Naive thymus-derived CD8-positive, alpha-beta T cell (primary cell): ENCODE results near the gene MIB2. TPM values are rescaled to one million over a fixed set of nuclear protein-coding genes. Genes with fewer than 3 reads are reported as not detected.

Source experiments
- ATAC-seq, 2 donors: fragments of 150-1000 bp; cut with Tn5 transposase in 1 of 2; sonication (Bioruptor Pico), chemical (Tn5 transposase) in 1 of 2; 1 replicate in 1 of 2; 2 replicates in 1 of 2; pipeline ENCODE4 v1.10.0; 2021; ENCODE audit warnings: mild to moderate bottlenecking in 2 of 2, moderate library complexity in 2 of 2
- POLR2A ChIA-PET: fragments of 350-600 bp; sonication (Branson Sonifier 250); formaldehyde crosslinking; loops from one replicate; lab custom pipeline; 2021; ENCODE audit warnings: antibody characterized with exemption; lab: Charles Lee
- DNase-seq, 10 donors: peaks; one replicate each; pipeline versions ENCODE4 v3.0.0 to v3.0.0-alpha.2; 2020 to 2022
- H3K27ac Mint-ChIP-seq, 10 donors: one replicate each; pipeline ENCODE4 v1.8.0; 2020 to 2022; ENCODE audit warnings: mild to moderate bottlenecking in 10 of 10, mixed read lengths in 10 of 10, moderate library complexity in 4 of 10, inconsistent platforms in 1 of 10
- H3K27me3 Mint-ChIP-seq, 5 donors: one replicate each; pipeline ENCODE4 v1.8.0; 2021 to 2022; ENCODE audit warnings: mixed read lengths in 5 of 5
- H3K36me3 Mint-ChIP-seq, 3 donors: one replicate each; pipeline ENCODE4 v1.8.0; 2020 to 2022; ENCODE audit warnings: mixed read lengths in 3 of 3, mild to moderate bottlenecking in 2 of 3, inconsistent platforms in 1 of 3
- H3K4me1 Mint-ChIP-seq, 4 donors: one replicate each; pipeline ENCODE4 v1.8.0; 2021 to 2022; ENCODE audit warnings: mixed read lengths in 4 of 4
- H3K4me3 Mint-ChIP-seq, 10 donors: one replicate each; pipeline ENCODE4 v1.8.0; 2020 to 2022; ENCODE audit warnings: mild to moderate bottlenecking in 10 of 10, mixed read lengths in 10 of 10, moderate library complexity in 6 of 10, inconsistent platforms in 1 of 10
- H3K9me3 Mint-ChIP-seq, 9 donors: one replicate each; pipeline ENCODE4 v1.8.0; 2020 to 2022; ENCODE audit warnings: mixed read lengths in 9 of 9, mild to moderate bottlenecking in 3 of 9, inconsistent platforms in 1 of 9, moderate library complexity in 1 of 9
- polyA plus RNA-seq, 3 donors: library from polyadenylated mRNA; unstranded; fragments of 300-500 nt; fragmentation: Illumina TruSeq; gene quantifications; one replicate each; pipeline ENCODE4 v1.2.3, GENCODE V29; 2021
- total RNA-seq, 8 experiments: library from RNA in 2 of 8; stranded (reverse) in 2 of 8; gene quantifications; one replicate each; pipeline ENCODE4 v1.2.3 and lab custom pipeline; 2021 to 2026

Gene MIB2
- total and polyA plus RNA-seq, 5 experiments from 2014 or later = 23.6 to 122 (median 31.1) TPM

DNA sequence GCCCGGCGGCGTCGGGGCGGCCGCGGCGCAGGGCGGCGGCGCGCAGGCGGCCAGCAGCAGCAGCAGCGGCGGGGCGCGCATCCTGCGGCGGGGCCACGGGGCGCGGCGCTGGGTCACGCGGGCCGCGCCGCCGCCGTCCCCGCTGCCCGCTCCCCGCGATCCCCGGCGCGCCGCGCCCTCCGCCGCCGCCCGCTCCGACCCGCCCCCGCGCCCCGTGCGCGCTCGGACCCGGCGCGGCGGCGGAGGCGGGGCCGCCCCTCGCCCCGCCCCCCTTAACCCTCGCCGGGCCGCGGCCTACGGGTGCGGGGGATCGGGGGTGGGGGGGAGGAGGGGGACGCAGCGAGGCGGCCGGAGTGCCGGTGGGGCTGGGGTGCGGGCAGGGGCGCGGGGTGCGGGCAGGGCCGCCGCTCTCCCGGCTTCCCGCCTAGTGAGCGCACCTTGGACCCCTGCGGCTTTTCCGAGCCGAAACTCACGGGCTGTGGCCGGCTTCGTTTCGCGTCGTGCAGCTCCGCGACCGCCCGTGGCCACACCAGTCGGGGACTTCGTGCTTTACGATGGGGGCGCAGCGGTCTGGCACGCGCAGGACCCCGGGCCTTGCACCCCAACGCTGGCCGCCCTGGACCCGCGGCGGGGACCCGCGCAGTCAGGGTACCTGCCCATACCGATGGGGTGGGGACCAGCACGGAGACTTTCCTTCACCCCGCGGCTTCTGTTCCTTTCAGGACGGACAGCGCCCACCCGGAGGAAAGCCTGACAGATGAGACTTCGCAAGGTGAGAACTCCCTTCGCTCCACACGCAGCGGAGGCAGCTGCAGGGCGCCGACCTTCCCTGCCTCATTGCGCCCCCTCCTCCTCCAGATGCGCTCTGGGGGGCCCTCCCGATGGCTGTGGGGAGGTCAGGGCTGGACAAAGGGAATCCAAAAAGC, 15.1 kb upstream of the MIB2 start, which contains the start of gene FNDC10:
Gene FNDC10, minus strand, starts transcription at position 201 of the 926 bp plus-strand sequence. Its CDS starts 120 bp downstream, at position 81.
- H3K9me3 Mint-ChIP-seq = no peaks in the 10 kb centered on the region
- DNase-seq (no peak), ATAC-seq (peak in 1 of 2 donors; percentile 5)
- peaks cover 0 to 11% (median 0%) of the 10 kb centered on the region in 5 donors for H3K27me3 Mint-ChIP-seq
- POLR2A ChIA-PET = interaction anchor here (0.7 to 1.0 kb wide), 2 partner anchors 14 to 95 kb away, joined by 3 to 6 read pairs; no protein-coding TSS in a partner anchor
- peak within 1 kb of the TSS in 3 of 10 donors; percentile 53 to 65 (median 60) for H3K27ac Mint-ChIP-seq
- H3K4me1 Mint-ChIP-seq = peaks cover 5 to 11% (median 8%) of the 10 kb centered on the region in 4 donors
- peak within 1 kb of the TSS; percentile 59 to 86 (median 81) for H3K4me3 Mint-ChIP-seq
- H3K36me3 Mint-ChIP-seq = no peaks in the 10 kb centered on the region

DNA sequence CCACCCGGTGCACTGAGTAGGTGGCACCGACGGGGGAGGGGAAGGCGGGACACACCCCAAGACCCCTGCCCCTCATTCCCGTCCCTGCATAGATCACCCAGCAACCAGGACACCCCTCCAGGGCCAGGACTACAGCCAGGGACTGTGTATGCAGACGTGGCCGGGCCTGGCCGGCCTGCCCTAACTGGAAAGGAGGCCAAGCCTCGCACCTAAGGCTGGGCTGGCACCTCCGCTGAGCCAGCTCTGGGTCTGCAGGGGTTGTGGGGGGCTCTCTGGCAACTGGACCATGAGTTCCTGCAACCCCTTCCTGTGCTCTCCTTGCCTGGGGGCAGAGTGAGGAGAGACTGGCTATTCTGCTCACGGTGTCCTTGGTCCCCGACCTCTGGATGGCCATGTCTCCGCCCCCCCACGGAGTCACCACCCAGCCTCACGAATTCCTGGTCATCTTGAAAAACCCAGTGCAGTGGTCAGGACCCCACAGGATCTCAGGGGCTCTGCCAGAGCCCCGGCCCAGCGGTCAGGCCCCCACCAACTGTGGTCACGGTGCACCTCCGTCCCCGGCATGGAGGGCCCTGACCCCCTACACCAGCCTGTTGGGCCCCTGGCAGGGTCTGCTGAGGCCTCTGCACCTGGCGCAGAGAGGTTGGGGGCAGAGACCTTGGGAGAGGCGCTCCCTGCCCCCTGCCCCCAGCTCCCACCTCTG, 14.3 kb upstream of the MIB2 start:
- Mint-ChIP-seq H3K4me3 (peak overlapping the region; percentile 39 to 76 (median 65)), H3K9me3 (no peaks in the 10 kb centered on the region), H3K36me3 (no peaks in the 10 kb centered on the region), H3K27ac (no peak overlapping the region), H3K4me1 (peaks cover 5 to 11% (median 8%) of the 10 kb centered on the region in 4 donors), H3K27me3 (peaks cover 0 to 11% (median 0%) of the 10 kb centered on the region in 5 donors)
- POLR2A ChIA-PET = interaction anchor here (0.6 to 4.2 kb wide), 4 partner anchors 13 to 331 kb away, joined by 3 to 43 read pairs (median 5); partner anchors contain the start of gene MIB2
- ATAC-seq (no peak), DNase-seq (no peak)

DNA sequence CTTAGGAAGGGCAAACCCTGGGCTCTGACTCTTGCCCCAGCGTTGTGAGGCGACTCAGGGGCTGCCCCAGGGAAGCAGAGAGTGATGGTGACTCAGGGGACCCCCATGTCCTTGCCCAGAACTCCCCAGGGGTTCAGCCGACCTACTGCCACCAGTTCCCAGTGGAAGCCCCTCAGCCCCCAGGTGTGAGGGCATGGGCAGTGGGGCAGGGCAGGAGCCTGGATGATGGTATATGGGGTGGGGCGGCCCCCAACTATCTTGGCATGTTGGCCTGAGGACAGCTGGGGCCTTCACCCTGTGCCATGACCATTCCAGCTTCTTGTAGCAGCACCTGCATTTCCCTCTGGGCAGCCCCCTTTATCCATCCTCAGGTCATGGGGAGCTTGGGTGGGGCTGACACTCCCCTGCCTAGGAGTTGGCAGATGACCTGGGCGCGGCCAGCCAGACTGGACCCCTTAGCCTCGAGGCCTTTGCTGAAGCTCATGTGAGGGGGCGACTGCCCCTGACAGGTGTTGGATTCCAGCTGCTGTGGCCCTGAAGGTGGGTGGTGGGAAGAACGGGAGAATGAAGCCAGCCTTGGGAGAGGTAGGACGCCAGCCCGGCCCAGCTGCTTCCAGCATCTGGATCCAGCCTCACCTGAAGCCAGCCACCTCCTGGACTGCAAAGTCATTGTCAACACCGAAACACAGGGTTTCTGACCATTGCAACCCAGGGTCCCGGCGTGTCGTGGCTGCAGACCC, 13.6 kb upstream of the MIB2 start:
- POLR2A ChIA-PET = interaction anchor here (0.6 to 4.2 kb wide), 2 partner anchors 12 to 330 kb away, joined by 4 to 43 read pairs; partner anchors contain the start of gene MIB2
- peak overlapping the region in 2 of 10 donors; percentile 24 to 33 for H3K4me3 Mint-ChIP-seq
- H3K27ac Mint-ChIP-seq = no peak overlapping the region
- no peaks in the 10 kb centered on the region for H3K9me3 Mint-ChIP-seq
- DNase-seq (no peak), ATAC-seq (no peak)
- H3K4me1 Mint-ChIP-seq = peaks cover 5 to 14% (median 10%) of the 10 kb centered on the region in 4 donors
- peaks cover 0 to 11% (median 0%) of the 10 kb centered on the region in 5 donors for H3K27me3 Mint-ChIP-seq
- no peaks in the 10 kb centered on the region for H3K36me3 Mint-ChIP-seq

- Mint-ChIP-seq H3K27ac (peak overlapping the region in 2 of 10 donors; percentile 21 to 35), H3K4me1 (peaks cover 10 to 21% (median 16%) of the 10 kb centered on the region in 4 donors), H3K36me3 (no peaks in the 10 kb centered on the region), H3K27me3 (peaks cover 0 to 11% (median 0%) of the 10 kb centered on the region in 5 donors), H3K9me3 (no peaks in the 10 kb centered on the region), H3K4me3 (peak overlapping the region in 2 of 10 donors; percentile 33 to 41)
- POLR2A ChIA-PET = interaction anchor here (0.6 to 4.2 kb wide), 4 partner anchors 11 to 144 kb away, joined by 3 to 43 read pairs (median 4); partner anchors contain the start of gene MIB2
- DNase-seq (no peak), ATAC-seq (no peak)
These were observed 12.9 kb upstream of the MIB2 start for GRCh38 chr1:1602304-1602967.

DNA sequence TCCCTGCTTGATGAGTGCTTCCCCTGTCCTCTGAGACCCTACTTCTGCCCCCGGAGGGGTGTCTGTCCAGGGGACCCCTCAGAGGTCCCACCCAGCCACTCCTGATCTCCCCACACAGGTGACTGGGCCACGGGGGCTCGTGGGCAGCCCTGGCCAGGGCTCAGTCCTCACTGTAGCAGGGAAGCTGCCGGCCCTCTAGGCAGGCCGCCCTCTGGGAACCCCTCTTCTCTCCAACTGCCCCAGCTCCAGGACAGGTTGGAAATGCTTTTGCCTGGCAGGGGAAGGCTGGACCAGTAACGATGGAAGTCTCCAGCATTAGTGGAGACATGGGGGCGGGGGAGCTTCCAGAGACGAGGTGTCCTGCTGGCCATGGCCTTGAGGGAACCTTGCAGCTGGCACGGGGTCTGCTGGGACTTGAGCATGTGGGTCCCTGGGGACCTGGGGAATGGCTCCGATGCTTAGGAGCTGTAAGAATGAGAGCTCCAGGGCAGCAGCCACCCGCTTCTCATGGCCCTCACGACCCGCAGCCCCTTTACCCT, 12.3 kb upstream of the MIB2 start:
- Mint-ChIP-seq H3K4me1 (peaks cover 9 to 25% (median 16%) of the 10 kb centered on the region in 4 donors), H3K27me3 (peaks cover 0 to 8% (median 0%) of the 10 kb centered on the region in 5 donors), H3K36me3 (no peaks in the 10 kb centered on the region), H3K4me3 (no peak overlapping the region), H3K9me3 (no peaks in the 10 kb centered on the region), H3K27ac (peak overlapping the region in 2 of 10 donors; percentile 21 to 35)
- no peak for ATAC-seq
- no peak for DNase-seq
- POLR2A ChIA-PET = interaction anchor here (0.6 to 4.2 kb wide), 5 partner anchors 11 to 144 kb away, joined by 3 to 43 read pairs (median 3); partner anchors contain the start of gene MIB2

DNA sequence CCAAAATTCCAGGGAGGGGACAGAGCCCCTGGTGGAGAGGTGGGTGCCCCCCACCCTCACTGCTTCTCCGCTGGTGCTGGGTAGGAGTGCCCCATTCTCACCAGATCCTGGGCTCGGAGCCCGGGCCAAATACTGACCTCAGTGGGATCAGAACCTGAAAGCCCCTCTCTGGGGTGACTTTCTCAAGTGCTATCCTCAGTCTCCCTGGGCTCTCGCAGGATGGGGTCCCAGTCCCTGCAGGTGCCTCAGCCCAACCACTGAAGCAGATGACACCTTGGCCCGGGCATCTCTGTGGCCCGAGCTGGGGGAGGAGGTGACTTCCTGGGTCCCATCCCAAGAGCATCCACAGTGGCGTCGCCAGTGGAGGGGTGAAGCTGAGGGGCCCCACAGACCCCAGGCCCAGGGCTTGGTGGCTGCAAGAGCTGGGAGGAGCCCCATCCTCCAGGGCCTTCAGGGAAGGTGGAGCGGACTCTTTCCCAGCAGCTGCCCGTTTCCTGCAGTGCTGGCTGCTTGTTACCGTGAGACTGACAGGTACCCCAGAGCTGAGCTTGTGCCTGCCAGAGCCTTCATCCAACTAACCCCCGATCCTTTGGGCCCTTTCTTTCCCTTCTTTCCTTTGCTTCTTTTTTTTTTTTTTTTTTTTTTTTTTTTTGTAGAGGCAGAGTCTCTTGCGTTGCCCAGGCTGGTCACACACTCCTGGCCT, 11.5 kb upstream of the MIB2 start:
- ATAC-seq = no peak

DNA sequence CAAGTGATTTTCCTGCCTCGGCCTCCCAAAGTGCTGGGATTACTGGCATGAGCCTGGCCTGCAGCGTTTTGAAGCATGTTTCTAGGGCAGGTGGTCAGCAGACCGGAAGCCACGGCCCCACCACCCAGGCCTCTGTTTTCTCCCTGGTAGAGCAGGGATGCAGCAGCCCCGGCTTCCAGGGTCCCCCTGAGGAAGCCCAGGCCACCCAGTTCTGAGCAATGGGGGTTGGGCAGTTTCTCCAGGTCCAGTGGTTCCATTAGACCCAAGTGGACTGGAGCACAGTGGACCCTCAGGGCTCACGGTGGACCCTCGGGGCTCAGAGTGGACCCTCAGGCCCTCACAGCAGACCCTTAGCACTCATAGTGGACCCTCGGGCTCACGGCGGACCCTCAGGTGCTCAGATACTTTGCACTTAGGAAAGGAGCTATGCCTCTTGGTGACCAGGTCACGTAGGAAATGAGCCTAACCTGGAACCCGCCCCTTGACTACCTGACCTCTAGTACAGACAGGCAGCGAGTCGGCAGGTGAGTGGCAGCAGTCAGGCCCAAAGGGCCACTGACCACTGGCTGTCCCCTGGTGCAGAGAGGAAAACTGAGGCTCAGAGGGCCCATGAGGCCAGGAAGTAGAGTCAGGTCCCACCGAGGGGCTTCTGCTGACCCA, 10.8 kb upstream of the MIB2 start:
- POLR2A ChIA-PET = interaction anchor here (1.1 to 4.2 kb wide), 2 partner anchors 9 to 24 kb away, joined by 3 to 43 read pairs; partner anchors contain the start of gene MIB2
- ATAC-seq (no peak), DNase-seq (no peak)
- peaks cover 5 to 20% (median 10%) of the 10 kb centered on the region in 4 donors for H3K4me1 Mint-ChIP-seq
- H3K4me3 Mint-ChIP-seq = peak overlapping the region in 1 of 10 donors; percentile 36
- peak overlapping the region in 6 of 10 donors; percentile 32 to 81 (median 44) for H3K27ac Mint-ChIP-seq
- no peaks in the 10 kb centered on the region for H3K36me3 Mint-ChIP-seq
- no peaks in the 10 kb centered on the region for H3K9me3 Mint-ChIP-seq
- H3K27me3 Mint-ChIP-seq = no peaks in the 10 kb centered on the region

More for the DNA sequence above, 11.5 kb upstream of the MIB2 start:
- no peaks in the 10 kb centered on the region for H3K9me3 Mint-ChIP-seq
- no peak overlapping the region for H3K4me3 Mint-ChIP-seq
- H3K27ac Mint-ChIP-seq = peak overlapping the region in 3 of 10 donors; percentile 14 to 67 (median 36)
- H3K36me3 Mint-ChIP-seq = no peaks in the 10 kb centered on the region
- POLR2A ChIA-PET = interaction anchor here (0.7 to 4.2 kb wide), 5 partner anchors 10 to 28 kb away, joined by 3 to 43 read pairs (median 3); partner anchors contain the start of gene MIB2
- H3K4me1 Mint-ChIP-seq = peaks cover 7 to 23% (median 14%) of the 10 kb centered on the region in 4 donors
- DNase-seq = no peak
- peaks cover 0 to 4% (median 0%) of the 10 kb centered on the region in 5 donors for H3K27me3 Mint-ChIP-seq

GRCh38 chr1:1605034-1605591, 10.2 kb upstream of the MIB2 start:
- H3K27ac Mint-ChIP-seq = peak overlapping the region in 6 of 10 donors; percentile 38 to 81 (median 66)
- H3K4me1 Mint-ChIP-seq = peaks cover 5 to 20% (median 10%) of the 10 kb centered on the region in 4 donors
- H3K27me3 Mint-ChIP-seq = no peaks in the 10 kb centered on the region
- peak overlapping the region in 2 of 10 donors; percentile 15 to 36 for H3K4me3 Mint-ChIP-seq
- ATAC-seq = no peak
- POLR2A ChIA-PET = interaction anchor here (1.1 to 4.2 kb wide), 2 partner anchors 9 to 24 kb away, joined by 3 to 43 read pairs; partner anchors contain the start of gene MIB2
- no peaks in the 10 kb centered on the region for H3K9me3 Mint-ChIP-seq
- peak in 1 of 10 donors; percentile 33 for DNase-seq
- no peaks in the 10 kb centered on the region for H3K36me3 Mint-ChIP-seq

GRCh38 chr1:1605724-1606123, 9.6 kb upstream of the MIB2 start:
- Mint-ChIP-seq H3K4me3 (no peak overlapping the region), H3K9me3 (no peaks in the 10 kb centered on the region), H3K27ac (no peak overlapping the region), H3K4me1 (peaks cover 5 to 18% (median 10%) of the 10 kb centered on the region in 4 donors), H3K27me3 (no peaks in the 10 kb centered on the region), H3K36me3 (no peaks in the 10 kb centered on the region)
- POLR2A ChIA-PET = interaction anchor here (1.1 kb wide), 1 partner anchor 23 kb away, joined by 3 read pairs; no protein-coding TSS in a partner anchor
- no peak for ATAC-seq
- DNase-seq = no peak
